Middle frontal gyrus (tissue), 1 donor: Measurements from ENCODE around the gene CHCHD6.

ENCODE experiments used
- DNase-seq: peaks from one replicate; pipeline ENCODE4 v3.0.0-alpha.2; 2015; ENCODE audit warnings: low spot score; ENCODE audit errors: extremely low spot score

CHCHD6 gene

GRCh38 chr3:126937533-126937932 is 233.5 kb downstream of the CHCHD6 start:
- no peak for DNase-seq

DNA sequence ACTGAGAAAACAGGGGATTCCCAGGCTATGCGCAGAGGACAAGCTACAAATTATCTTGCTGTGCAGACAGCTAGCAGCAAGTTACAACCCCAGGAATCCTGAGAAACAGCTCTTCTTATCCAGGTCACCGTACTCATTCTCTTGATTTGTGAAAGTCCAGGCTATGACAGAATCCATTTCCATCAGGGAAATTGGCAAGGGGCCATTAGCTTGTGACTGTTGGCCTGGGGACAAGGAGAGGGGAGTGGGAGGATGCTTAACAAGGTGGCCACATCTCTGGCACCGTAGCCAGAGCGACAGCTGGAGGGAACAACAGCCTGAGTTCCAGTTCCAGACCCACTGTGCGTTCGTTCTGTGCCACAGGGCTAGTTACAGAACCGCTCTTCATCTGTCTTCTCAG is 233.9 kb downstream of the CHCHD6 start:
- DNase-seq, result no peak

DNA sequence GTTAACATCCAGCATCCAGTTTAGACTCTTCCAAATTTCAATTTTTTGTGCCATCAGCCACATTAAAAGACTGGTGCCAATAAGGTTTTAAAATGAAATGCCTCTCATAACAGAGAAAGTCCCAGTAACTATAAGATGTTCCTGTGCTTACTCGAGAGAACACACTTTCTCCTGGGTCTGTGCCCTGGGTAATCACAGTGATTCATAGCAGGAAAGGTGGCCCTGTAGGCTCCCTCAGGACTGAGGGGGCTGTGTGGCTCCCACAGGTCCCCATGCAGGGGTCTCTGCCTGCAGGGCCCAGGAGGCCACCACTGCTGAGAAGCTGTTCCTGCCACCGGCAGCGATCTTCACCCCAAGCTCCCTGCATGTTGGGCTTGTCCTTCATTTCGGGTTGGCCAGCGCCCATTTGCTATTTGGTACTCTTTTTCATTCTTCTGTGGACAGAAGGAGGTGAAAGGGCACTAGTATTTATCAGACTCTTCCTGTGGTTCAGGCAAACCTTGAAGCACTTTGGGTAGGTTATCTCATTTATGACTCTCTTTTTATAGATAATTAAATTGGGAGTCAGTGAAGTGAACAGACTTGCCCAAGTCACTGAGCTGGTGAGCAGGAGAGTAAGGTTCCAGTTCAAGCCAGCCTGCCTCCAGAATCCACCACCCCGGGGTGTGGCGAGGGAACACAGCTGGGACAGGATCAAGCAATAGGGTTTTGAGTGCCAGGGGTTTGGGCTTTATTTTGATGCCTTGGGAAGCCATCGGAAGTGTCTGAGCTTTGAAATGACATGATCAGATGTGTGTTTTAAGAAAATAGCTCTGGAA is 234.7 kb downstream of the CHCHD6 start:
- DNase-seq, result no peak

GRCh38 chr3:126939338-126939718 is 235.3 kb downstream of the CHCHD6 start:
- DNase-seq, result no peak

DNA sequence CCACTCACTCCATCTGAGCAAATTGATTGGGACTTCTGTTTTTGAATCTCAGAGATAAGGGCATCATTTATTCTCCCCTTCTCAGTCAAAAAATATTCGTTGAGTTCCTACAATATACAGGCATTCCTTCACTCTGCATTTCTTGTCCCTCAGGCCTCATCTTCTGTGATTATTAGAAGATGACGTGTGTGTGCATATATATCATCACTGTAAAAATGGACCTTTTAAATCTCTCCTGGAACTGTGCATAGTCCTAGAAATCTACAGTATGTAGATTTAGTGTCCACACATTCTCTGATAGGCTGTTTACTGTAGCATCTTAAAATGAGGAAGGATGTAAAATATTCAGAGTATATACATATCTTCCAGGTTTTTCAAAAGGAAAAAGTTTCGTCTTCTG is 235.7 kb downstream of the CHCHD6 start:
- no peak for DNase-seq

- no peak for DNase-seq
Measured at GRCh38 chr3:126941721-126942270, 237.8 kb downstream of the CHCHD6 start.

GRCh38 chr3:126944089-126944965 is 240.3 kb downstream of the CHCHD6 start:
- no peak for DNase-seq

DNA sequence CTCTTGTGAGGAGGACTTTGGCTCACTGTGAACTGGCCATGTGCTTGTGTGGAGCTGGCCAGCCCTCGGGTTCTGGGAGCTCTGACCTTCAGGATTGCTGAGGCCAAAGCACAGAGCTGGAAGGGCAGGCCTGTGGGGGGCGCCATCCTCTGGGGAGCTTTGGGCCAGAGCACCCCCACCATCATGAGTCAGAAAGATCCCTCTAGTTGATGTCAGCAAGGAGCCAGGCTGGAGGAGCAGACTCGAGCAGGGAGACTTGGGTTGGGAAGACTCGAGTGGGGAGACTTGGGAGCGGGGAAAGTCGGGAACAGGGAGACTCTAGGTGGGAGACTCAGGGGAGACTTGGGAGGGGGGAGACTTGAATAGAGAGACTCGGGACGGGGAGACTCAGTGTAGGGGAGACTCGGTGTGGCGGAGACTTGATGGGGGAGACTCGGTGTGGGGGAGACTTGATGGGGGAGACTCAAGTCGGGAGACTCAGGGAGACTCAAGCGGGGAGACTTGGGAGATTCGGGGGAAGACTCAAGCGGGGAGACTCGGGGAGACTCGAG is 241.2 kb downstream of the CHCHD6 start:
- no peak for DNase-seq

DNA sequence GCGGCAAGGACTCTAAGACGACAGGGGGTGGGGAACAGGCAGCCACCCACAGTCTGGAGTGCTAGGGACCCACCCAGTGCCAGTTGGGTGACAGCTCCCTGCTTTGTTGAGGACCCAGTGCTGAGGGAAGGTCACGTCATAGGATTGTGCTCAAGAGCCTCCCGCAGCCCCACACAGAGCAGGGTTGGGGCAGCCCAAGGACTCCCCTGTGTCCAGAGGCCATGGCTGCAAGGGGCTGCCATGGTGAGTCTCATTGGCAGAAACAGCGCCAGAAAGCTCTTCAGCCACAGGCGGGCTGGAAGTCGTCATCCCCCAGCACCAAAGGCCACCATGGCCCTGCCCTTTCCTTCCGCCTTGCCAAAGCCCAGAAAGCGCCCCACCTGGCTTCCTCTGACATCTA is 241.9 kb downstream of the CHCHD6 start:
- no peak for DNase-seq

GRCh38 chr3:126946405-126946804 is 242.4 kb downstream of the CHCHD6 start:
- no peak for DNase-seq

DNA sequence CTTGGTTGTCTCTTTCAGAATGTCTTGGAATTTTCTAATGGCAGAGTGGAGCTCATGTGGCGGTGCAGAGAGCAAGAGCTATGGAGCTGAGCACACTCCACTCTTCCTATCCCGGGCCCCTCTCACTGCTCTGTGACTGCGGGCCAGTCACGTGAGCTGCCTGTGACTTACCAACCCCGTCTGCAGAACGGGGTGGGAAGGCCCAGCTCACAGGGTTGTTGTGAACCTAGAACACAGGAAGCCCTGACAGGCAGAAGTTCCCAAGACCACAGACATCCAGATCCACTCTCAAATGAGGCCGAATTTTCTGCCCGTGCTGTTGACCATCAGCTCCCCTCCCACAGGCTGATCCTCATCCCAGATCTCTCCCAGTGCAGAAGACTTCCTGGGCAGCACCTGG is 243.4 kb downstream of the CHCHD6 start:
- DNase-seq, result no peak

GRCh38 chr3:126948980-126949535 is 245.0 kb downstream of the CHCHD6 start:
- DNase-seq, result no peak

DNA sequence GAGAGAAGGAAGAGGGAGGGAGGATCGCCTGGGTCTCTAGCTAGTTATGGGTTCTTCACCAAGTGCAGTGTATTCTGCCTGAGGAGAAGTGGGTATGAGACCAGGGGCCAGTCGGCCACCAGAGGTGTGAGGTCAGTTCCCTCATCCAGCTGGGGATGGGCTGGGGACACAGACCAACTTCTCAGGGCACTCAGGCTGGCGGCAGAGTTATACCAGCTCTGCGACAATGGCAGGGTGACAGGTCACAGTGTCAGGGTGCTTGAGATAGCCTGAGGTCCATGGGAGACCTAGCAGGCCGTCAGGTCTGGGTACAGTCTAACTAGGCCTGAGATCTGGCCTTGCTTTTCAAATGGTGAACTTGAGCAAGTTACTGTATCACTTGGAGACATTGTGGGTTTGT is 247.5 kb downstream of the CHCHD6 start:
- no peak for DNase-seq

- DNase-seq, result no peak
Measured at GRCh38 chr3:126952261-126952982, 248.4 kb downstream of the CHCHD6 start.

DNA sequence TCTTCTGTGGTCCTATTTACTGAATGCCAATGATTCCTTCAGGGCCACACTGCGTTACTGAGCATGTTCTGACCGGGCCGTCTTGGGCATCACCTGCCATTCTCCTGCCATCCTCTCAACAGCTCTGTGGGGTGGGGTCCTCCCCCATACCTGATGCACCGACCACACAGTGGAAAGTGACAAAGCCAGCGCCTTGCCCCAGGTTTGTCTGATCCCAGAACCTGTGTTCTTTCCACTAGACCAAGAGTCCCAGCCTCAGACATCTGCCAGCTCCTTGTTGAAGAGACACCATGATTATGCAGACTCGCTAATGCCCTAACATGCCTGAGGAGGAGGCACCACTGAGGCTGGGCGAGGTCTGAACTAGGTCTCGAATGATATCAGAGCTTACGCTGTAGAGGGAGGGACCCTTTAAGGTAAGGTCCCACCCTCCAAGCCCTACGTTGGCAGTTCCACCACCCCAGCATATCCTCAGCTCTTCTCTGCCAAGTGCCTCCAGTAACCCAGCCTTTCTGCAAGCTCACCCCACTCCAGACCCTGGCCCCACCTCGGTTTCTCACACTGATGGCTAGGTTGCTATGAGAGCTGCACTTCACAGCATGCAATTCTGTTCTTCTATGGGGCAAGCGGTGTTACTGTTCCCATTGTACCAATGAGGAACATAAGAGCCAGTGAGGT is 249.1 kb downstream of the CHCHD6 start:
- no peak for DNase-seq

GRCh38 chr3:126954141-126954842 is 250.3 kb downstream of the CHCHD6 start:
- DNase-seq, result no peak

- DNase-seq, result no peak
Measured at GRCh38 chr3:126955004-126955790, 251.2 kb downstream of the CHCHD6 start.

DNA sequence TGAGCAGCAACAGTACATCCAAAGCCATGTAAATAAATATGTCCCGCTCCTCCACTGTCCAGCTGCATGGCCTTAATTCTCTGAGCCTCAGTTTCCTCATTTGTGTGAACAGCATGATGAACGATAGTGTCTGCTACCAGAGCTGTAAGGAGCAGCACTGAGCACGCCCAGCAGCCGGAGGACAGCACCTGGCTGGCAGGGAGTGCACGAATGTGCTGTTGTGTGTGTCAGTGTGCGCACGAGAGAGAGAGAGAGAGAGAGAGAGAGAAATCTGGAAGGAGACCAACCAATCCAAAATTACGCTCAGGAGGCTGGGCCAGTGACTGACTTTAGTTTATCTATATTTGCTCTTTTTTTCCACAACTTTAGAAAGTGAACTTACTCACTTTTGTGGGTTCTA is 252.3 kb downstream of the CHCHD6 start:
- no peak for DNase-seq
